ENCODE results near the gene BDNF.

BDNF gene

DNA sequence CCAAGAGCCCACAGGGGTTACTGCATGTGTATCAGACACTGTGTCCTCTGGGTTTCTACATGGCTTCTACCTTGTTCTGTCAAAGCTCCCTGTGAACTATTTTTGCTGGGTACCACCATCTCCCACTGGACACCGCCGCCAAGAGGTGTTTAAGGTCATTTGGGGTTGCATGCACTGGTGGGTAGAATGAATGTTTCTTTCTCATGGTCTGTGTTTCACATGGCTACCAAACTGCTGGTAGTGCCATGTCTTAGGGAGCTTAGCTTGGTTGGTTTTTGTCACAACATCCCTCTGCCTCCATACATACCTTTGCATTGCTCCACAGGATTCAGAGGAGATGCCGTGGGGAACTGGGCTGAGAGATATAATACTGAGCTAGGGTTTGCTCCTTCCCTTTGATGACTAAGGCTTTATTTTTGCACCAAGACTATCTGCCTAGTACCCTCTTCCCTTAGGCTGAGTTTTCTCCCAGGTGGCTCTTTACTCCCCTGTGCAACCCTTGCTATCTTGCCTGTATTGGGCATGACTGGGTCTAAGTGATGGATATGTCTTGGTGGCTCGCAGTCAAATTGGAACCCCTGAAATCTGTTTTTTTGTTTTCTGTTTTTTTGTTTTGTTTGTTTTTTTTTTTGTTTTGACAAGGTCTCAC, 73.2 kb downstream of the BDNF start:
- H3K36me3 Mint-ChIP-seq = peaks cover 6% of the 10 kb centered on the region
- no peaks in the 10 kb centered on the region for H3K27me3 Mint-ChIP-seq
- H3K4me1 Mint-ChIP-seq = no peaks in the 10 kb centered on the region
- H3K4me3 Mint-ChIP-seq = no peak overlapping the region
- no peaks in the 10 kb centered on the region for H3K9me3 Mint-ChIP-seq
- no peak overlapping the region for H3K27ac Mint-ChIP-seq

DNA sequence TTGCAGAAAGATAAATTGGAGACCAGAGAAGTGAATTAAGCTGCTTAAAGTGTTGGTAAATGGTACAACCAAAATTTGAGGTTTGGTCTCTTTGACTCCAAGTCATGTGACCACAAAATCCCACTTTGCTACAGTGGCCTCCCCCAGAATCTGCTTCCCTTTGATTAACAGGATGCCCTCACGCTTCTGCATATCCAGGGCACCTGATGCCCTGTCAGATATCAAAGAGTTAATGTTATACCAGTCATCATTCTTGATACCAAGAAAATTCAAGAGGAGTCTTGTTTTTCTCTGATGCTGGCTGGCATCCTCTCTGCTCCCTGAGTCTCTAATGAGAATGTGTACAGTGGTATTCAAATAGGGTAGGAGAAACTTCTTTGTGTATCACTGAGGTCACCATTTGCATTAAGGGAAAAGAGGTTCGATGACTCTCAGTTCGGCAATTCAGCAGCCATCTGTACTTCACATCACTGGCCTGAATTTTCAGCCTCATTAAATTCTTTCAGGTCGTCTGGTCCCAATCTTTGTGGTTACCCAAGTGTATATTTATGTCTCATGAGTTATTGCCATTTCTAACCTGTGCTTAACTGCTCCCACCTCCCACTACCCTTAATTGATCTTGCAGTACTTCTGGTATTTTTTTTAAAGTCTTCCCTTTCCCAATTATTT, 73.9 kb downstream of the BDNF start:
- H3K36me3 Mint-ChIP-seq = peaks cover 4% of the 10 kb centered on the region
- no peak overlapping the region for H3K4me3 Mint-ChIP-seq
- no peaks in the 10 kb centered on the region for H3K9me3 Mint-ChIP-seq
- H3K27me3 Mint-ChIP-seq = no peaks in the 10 kb centered on the region
- H3K4me1 Mint-ChIP-seq = no peaks in the 10 kb centered on the region
- no peak overlapping the region for H3K27ac Mint-ChIP-seq

DNA sequence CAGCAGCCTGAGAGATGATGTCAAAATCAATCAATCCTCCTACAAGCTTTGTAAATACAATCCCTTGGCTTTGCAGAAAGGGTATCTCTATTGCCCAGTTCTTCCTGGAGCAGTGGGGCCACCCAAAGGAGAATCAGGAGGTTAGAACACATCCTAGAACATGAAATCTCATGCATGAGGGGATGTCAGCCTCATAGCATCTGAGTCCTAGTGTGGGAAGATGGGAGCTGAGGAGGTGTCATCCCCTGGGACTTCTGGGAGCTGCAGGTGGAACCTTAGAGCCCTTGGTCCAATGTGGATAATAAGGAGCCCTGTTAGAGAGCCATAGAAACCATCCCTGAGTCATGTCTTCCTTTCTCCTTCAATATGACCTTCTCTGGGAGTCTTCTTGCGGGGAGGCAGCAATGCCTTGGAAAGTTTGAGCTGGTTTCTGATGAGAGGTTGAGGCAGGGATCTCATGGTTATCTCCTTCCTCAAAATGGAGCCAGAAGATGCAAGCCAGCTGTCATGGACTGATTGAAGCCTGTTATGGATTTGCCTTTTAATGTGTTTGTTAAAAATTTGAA, 74.8 kb downstream of the BDNF start:
- H3K4me1 Mint-ChIP-seq = no peaks in the 10 kb centered on the region
- H3K27ac Mint-ChIP-seq = no peak overlapping the region
- H3K9me3 Mint-ChIP-seq = no peaks in the 10 kb centered on the region
- no peaks in the 10 kb centered on the region for H3K27me3 Mint-ChIP-seq
- no peak overlapping the region for H3K4me3 Mint-ChIP-seq
- H3K36me3 Mint-ChIP-seq = peaks cover 4% of the 10 kb centered on the region

DNA sequence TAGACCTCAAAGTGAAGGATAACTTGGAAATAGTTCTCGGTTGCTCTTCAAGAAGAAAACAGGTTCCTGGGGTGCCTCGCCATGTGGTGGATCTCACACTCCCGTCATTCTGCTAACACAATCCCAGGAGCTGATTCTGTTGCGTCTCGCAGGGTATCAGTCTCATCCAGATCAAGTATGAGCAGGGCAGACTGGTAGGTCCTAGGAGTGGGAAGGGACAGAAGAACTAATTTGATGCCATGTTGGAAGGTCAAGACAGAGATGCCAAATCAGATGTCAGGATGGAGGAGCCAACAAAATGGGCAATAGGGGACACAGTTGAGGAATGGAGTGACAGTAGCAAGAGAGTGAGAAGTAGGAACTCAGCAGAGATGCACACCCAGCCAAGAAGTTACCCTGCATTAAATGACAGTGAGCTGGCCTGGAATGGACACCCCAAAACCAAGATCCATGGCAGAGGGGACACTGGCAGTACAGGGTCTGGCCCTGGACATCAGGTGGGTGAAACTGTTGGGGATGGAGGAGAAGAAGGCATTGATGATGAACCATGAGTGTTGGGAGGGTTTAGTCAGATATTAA, 76.2 kb downstream of the BDNF start:
- H3K27me3 Mint-ChIP-seq = no peaks in the 10 kb centered on the region
- no peak overlapping the region for H3K4me3 Mint-ChIP-seq

DNA sequence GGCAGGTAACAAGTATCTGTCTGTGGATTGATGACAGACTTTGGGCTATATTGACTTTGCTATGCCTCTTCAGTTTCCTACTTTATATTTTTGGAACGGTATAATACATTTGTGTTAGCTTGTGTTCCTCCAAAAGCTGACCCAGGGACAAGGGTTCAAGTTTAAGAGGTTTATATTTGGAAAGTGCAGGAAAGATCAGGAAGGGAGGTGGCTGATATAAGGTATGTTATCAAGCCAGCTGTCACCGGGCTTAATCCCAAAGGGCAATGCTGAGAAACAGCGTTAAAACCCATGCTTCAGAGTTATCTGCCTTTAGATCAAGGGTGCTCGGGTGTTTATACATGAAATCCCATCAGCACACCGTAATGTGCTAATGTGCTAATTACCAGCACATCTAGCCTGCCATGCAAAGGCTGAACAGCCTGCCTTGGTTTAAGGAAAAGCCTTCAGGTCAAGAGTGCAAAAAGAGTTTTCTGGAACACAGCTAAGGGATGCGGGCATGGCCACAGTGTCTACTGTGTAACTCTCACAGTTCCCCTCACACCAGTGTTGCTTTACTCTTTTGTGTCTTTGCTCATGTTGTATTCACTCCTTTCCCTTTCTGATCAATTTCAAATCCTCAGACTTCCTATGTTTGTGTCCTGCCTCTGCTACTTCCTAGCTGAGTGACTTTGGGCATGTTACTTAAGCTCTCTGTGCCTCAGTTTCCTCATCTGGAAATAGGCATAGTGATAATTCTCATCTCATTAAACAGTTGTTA, 77.5 kb downstream of the BDNF start:
- Mint-ChIP-seq H3K27ac (no peak overlapping the region), H3K36me3 (peaks cover 1% of the 10 kb centered on the region), H3K4me1 (no peaks in the 10 kb centered on the region), H3K27me3 (no peaks in the 10 kb centered on the region), H3K4me3 (no peak overlapping the region), H3K9me3 (no peaks in the 10 kb centered on the region)

More for the DNA sequence above, 76.2 kb downstream of the BDNF start:
- H3K27ac Mint-ChIP-seq = no peak overlapping the region
- peaks cover 3% of the 10 kb centered on the region for H3K36me3 Mint-ChIP-seq
- no peaks in the 10 kb centered on the region for H3K9me3 Mint-ChIP-seq
- H3K4me1 Mint-ChIP-seq = no peaks in the 10 kb centered on the region

DNA sequence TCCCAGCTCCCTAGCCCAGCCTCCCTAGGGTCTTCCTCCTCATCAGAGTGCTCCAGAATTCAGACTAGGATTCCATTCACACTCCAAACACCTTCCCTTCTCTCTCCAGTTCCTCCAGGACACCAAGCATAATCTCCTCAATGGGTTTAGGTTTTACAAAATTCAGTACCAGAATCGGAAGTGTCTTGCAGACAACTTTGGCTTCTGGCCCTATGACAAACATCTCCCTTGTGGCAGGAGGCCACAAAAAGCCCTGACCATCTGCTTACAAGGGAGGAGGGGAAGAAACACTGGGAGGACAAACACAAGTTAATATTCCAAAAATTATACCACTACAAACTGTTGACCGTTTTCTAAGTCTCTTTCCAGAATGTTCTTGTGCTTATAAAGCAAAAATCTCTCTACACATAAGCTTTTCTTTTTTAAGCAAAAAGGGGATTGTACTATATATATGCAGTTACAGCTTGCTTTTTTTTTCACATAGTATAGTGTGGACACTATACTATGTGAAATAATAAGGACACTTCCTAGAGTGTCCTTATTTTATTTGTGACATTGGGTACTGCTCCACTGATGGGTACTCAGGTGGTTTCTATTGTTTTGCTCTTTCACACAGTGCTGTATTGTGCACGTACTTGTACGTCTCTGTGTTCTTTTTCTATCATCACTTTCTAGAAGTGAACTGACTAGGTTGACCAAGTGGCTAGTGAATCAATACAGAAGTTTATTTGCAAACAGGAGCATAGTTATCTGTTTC, 78.7 kb downstream of the BDNF start:
- no peaks in the 10 kb centered on the region for H3K27me3 Mint-ChIP-seq
- H3K27ac Mint-ChIP-seq = no peak overlapping the region
- H3K9me3 Mint-ChIP-seq = no peaks in the 10 kb centered on the region

DNA sequence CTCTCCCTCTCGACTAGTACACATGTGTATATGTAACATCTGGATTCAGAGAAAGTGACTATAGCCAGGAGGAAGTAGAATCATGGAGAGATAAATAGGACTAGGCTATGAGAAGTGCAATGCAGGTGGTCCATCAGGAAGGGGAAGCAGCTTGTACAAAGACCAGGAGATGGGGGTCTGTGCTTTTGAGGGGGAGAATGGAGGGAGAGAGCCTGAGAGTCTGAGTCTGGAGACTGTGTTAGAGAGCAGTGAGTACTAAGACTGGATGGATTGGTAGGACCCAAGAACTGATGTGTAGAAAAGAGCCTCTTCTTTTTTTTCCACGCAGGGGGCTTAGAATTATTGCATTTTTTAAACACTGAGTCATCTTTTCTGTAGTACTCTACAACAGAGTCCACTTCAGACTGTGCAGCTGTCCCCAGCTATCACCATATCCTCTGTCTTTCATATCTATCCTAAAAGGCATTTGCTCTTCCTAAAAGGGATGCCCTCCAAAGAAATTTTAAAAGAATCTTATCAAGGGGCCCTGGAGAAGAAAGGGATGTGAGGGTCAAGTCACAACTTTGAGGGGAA, 80.4 kb downstream of the BDNF start:
- Mint-ChIP-seq H3K4me3 (no peak overlapping the region), H3K36me3 (peaks cover 3% of the 10 kb centered on the region), H3K9me3 (no peaks in the 10 kb centered on the region), H3K4me1 (no peaks in the 10 kb centered on the region), H3K27me3 (no peaks in the 10 kb centered on the region), H3K27ac (no peak overlapping the region)

More for the DNA sequence above, 78.7 kb downstream of the BDNF start:
- peaks cover 1% of the 10 kb centered on the region for H3K36me3 Mint-ChIP-seq
- H3K4me3 Mint-ChIP-seq = no peak overlapping the region
- H3K4me1 Mint-ChIP-seq = no peaks in the 10 kb centered on the region

DNA sequence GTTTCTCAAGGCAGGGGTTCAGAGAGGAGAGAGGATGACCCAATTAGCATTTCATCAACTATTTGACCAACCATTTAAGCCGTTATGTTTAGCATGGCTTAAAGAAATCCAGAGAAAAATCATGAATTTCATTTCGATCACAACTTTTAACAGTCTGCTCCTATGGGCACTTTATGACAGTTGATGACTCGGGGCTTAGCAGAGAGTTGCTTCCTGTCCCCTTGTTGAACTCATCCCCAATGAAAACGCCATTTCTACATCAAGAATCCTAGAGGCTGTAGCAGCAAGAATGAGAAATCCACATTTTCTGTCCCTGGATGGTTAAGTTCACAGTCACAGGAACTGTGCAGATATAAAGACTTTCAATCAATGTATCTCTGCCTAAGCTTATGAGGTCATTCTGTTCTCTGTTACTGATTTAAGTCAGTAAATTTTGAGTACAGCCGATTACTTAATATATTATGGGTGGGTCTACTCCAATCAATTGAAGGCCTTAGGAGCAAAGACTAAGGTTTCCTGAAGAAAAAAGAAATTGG, 81.1 kb downstream of the BDNF start:
- Mint-ChIP-seq H3K4me1 (no peaks in the 10 kb centered on the region), H3K27me3 (no peaks in the 10 kb centered on the region), H3K4me3 (no peak overlapping the region), H3K36me3 (peaks cover 3% of the 10 kb centered on the region), H3K9me3 (no peaks in the 10 kb centered on the region), H3K27ac (no peak overlapping the region)

DNA sequence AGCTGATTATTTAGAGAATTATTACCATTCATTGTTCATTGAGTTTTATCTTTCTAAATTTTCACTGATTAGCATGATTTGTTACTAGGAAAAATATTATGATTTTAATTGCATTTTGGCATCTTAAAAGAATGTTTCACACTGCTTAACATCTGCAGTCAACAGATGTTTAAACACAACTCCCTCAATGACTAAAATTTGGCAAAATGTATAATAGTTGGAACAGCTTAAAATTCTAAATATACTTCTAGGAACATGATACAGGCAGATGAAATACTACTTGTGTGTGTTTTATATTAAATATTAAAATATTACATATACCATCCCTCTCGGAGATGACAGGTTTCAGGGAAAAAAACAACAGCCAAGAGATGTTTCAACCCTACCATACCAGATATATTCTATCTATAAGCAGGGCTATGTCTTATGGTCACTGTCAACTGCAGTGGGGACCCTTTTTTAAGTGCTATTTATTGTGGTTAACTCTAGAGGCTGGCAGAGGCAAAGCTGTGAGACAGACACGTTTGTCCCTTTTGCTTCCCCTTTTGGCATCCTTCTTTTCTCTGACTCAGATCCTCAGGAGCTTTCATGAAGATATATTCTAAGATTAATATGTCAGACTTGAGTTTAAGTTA, 81.9 kb downstream of the BDNF start:
- no peaks in the 10 kb centered on the region for H3K9me3 Mint-ChIP-seq
- H3K4me1 Mint-ChIP-seq = no peaks in the 10 kb centered on the region
- no peaks in the 10 kb centered on the region for H3K27me3 Mint-ChIP-seq
- peaks cover 1% of the 10 kb centered on the region for H3K36me3 Mint-ChIP-seq
- H3K27ac Mint-ChIP-seq = no peak overlapping the region
- no peak overlapping the region for H3K4me3 Mint-ChIP-seq

DNA sequence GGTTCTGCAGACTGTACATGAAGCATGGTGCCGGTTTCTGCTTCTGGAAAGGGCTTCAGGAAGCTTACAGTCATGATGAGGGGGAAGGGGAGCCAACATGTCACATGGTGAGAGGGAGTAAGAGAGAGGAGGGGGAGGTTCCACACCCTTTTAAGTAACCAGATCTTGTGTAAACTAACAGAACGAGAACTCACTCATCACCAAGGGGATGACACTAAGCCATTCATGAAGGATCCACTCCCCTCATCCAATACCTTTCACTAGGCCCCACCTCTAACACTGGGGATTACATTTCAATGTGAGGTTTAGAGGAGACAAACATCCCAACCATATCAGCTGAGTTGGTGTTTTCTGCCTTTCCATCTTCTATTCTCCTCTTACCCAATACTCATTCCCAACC, 83.5 kb downstream of the BDNF start:
- no peaks in the 10 kb centered on the region for H3K27me3 Mint-ChIP-seq
- no peak overlapping the region for H3K4me3 Mint-ChIP-seq
- H3K4me1 Mint-ChIP-seq = no peaks in the 10 kb centered on the region
- no peak overlapping the region for H3K27ac Mint-ChIP-seq
- H3K36me3 Mint-ChIP-seq = peaks cover 1% of the 10 kb centered on the region
- no peaks in the 10 kb centered on the region for H3K9me3 Mint-ChIP-seq

DNA sequence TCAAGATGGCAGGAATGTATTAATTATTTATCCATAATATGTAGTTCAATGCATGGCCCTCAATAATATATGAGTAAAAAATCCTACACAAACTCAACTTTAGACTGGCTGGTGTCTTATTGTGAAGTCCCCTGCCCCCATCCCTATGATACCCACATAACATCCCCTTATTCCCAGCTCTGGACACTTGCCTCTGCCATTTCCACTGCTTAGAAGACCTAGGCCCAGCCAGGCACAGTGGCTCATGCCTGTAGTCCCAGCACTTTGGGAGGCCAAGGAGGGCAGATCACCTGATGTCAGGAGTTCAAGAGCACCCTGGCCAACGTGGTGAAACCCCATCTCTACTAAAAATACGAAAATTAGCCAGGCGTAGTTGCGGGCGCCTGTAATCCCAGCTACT, 84.4 kb downstream of the BDNF start:
- Mint-ChIP-seq H3K27ac (no peak overlapping the region), H3K27me3 (no peaks in the 10 kb centered on the region), H3K4me1 (no peaks in the 10 kb centered on the region), H3K4me3 (no peak overlapping the region), H3K36me3 (peaks cover 1% of the 10 kb centered on the region), H3K9me3 (no peaks in the 10 kb centered on the region)

DNA sequence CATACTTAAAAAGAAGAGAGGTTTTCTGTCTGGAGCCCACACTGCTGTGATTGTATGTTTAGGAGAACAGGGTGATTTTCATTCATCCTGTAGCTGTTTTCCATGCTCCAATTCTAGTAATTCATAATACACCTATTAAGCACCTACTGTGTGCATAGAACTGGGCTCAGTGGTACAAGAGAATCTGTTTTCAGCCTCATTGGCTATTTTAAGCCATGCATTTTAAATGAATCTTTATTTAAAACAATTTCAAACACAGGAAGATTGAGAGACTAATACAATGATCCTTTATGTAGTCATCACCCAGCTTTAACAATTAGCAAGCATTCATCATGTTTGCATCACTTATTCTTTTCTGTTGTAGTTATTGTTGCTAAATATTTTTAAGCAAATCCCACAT, 86.2 kb downstream of the BDNF start:
- H3K36me3 Mint-ChIP-seq = peaks cover 1% of the 10 kb centered on the region
- no peaks in the 10 kb centered on the region for H3K27me3 Mint-ChIP-seq
- H3K4me3 Mint-ChIP-seq = no peak overlapping the region
- H3K9me3 Mint-ChIP-seq = no peaks in the 10 kb centered on the region
- H3K27ac Mint-ChIP-seq = no peak overlapping the region
- no peaks in the 10 kb centered on the region for H3K4me1 Mint-ChIP-seq

DNA sequence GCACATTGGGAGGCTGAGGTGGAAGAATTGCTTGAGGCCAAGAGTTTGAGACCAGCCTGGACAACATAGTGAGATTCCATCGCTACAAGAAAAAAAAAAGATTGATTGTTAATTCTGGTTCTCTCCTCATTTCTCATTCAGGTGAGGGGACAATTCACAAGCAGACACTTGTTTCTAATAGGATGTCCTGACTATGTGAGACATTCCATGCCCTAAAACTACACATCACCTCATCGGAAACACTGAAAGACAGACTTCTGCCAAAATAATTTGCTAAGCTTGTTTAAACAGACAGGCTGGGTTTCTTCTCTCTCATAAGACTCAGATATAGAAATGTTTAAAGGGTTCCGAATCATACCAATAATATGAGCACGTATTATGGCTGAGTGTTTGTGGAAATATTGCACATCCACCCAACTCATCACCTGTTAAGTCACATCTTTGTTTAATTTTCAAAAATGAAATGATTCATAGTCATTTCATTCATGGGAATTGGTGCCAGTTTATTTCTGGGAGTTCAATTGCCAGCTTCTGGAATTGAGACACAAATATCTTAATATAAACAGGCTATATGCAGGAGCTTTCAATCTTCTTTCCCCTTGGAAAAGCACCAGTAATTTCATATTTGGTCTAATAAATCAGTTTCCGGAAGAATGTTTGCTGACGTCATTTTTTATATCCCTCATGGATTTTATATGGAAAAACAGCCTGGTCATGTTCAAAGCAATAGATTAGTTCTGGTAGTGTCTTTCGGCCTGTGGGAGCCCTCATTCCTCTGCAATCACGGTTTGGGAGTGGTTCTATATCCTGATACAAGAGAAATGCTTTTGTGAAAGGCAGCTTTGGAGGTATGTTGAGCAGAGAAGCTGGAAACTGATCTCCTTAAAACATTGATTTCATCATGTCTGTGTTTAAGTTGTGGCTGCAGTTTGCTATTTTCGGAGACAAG, 87.0 kb downstream of the BDNF start:
- Mint-ChIP-seq H3K9me3 (no peaks in the 10 kb centered on the region), H3K36me3 (peaks cover 1% of the 10 kb centered on the region), H3K4me3 (no peak overlapping the region), H3K4me1 (no peaks in the 10 kb centered on the region), H3K27ac (no peak overlapping the region), H3K27me3 (no peaks in the 10 kb centered on the region)
